Stomach smooth muscle (tissue), 2 donors: ENCODE data around the gene SCN11A.
A peak's percentile ranks its signal among the peaks of the same experiment; 100 is the strongest.

Source experiments
- H3K27ac ChIP-seq: one replicate; pipeline ENCODE4 v1.7.0; 2013; ENCODE audit warnings: mild to moderate bottlenecking, low read length, inconsistent platforms
- H3K27me3 ChIP-seq, 2 donors: one replicate each; pipeline ENCODE4 v1.7.0; 2013; ENCODE audit warnings: low read length in 2 of 2; ENCODE audit not compliant: insufficient read depth in 2 of 2, control insufficient read depth in 1 of 2
- H3K36me3 ChIP-seq, 2 donors: one replicate each; pipeline ENCODE4 v1.7.0; 2013; ENCODE audit warnings: low read length in 2 of 2; ENCODE audit not compliant: control insufficient read depth in 2 of 2, insufficient read depth in 2 of 2
- H3K4me1 ChIP-seq: one replicate; pipeline ENCODE4 v1.7.0; 2013; ENCODE audit warnings: low read length; ENCODE audit not compliant: control insufficient read depth, insufficient read depth
- H3K4me3 ChIP-seq, 2 donors: one replicate each; pipeline ENCODE4 v1.7.0; 2013; ENCODE audit warnings: low read length in 2 of 2
- H3K9ac ChIP-seq, 2 donors: one replicate each; pipeline ENCODE4 v1.7.0; 2013; ENCODE audit warnings: low read length in 2 of 2, mild to moderate bottlenecking in 1 of 2
- H3K9me3 ChIP-seq, 2 donors: one replicate each; pipeline ENCODE4 v1.7.0; 2013; ENCODE audit warnings: low read length in 2 of 2; ENCODE audit not compliant: control insufficient read depth in 2 of 2
- donor health status: healthy.
- donor health status: Pancreatic carcinoma.

The SCN11A gene

DNA sequence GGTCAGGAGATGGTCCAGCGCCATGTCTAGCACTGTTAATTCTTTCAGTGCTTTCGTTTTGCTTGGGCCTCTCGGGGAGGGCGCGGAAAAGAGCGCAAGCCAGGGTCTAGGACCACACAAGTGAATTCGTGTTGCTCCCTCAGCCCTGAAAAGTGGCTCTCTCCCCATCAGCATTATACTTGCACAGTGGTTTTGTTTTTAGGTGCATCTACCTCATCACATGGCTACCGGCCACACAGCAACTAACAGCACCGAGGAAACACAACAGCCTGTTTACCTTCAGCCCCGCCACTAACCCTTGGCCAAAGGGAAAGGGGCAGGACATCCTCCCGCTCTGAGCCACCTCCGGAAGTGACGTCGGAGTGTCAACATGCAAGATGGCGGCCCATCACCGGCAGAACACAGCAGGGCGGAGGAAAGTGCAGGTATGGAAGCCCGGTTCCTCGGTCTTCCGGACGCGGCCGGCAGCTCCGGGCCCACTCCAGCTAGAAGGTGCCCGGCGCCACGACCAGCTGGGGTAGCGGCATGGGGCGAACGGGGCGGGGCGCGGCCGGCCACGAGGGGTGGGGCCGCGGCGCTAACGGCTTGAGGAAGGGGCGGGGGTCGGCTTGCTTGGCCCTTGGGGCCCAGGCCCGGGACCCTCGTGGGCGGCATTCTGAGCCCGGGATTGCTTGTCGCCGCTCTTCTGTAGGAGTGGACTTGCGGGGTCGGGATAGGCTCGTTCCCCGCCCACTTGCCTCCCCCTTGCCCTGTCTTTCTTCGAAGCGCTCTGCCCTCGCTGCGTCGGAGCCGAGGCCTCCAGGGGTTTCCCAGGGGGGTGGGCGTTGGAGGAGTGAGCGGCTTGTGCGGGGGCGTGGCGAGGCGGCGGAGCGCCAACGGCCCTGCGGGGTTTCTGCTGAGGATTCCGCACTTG, at the start of gene SCN11A, which contains the start of gene WDR48:
Gene SCN11A, minus strand, starts transcription at position 296 of the 913 bp plus-strand sequence. CDS start 101,582 bp downstream, outside the sequence.
Gene WDR48, plus strand, starts transcription at position 368 of the 913 bp plus-strand sequence. Its CDS starts 10 bp downstream, at position 378.
- H3K4me3 ChIP-seq = peak within 1 kb of the TSS; percentile 94 to 99
- H3K27me3 ChIP-seq = no peaks in the 10 kb centered on the region
- no peaks in the 10 kb centered on the region for H3K36me3 ChIP-seq
- peaks cover 11% of the 10 kb centered on the region for H3K4me1 ChIP-seq
- peak within 1 kb of the TSS; percentile 85 to 94 for H3K9ac ChIP-seq
- no peaks in the 10 kb centered on the region for H3K9me3 ChIP-seq
- peak within 1 kb of the TSS; percentile 93 for H3K27ac ChIP-seq

DNA sequence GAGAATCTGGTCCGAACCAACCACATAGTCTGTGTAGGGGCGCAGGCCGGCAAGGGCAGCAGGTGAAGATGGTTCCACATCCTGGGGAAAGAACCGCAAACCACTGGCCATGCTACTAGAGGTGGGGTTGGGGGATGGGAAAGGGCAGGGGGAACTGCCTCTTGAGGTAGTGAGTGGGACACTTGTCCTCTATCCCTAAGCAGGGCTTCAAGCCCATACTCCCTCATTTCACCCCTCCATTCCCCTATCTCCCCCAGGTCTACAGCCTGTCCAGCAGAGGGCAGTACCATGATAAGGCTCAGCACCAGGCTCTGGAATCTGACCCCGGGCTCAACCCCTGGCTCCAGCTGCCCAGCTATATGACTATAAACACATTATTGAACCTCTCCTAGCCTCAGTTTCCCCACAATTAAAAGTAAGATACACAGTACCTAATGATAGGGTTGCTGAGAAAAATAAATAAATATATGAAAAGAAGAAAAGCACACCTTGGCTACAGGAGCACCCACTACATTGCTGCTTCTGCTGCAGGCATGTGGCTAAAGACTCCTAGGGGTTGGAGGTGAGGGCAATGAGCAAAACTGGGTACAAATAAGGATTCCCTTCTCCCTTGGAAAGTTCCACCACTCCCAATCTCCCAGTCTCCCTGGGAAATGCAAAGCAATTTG, 49.4 kb upstream of the SCN11A start:
- H3K4me3 ChIP-seq = no peak overlapping the region
- H3K4me1 ChIP-seq = peaks cover 33% of the 10 kb centered on the region
- H3K27me3 ChIP-seq = no peaks in the 10 kb centered on the region
- H3K9me3 ChIP-seq = no peaks in the 10 kb centered on the region
- no peak overlapping the region for H3K27ac ChIP-seq
- H3K36me3 ChIP-seq = peaks cover 32 to 42% of the 10 kb centered on the region in 2 donors
- H3K9ac ChIP-seq = no peak overlapping the region

GRCh38 chr3:39100500-39100886, 48.7 kb upstream of the SCN11A start:
- no peak overlapping the region for H3K27ac ChIP-seq
- peaks cover 36 to 42% of the 10 kb centered on the region in 2 donors for H3K36me3 ChIP-seq
- H3K27me3 ChIP-seq = no peaks in the 10 kb centered on the region
- H3K4me1 ChIP-seq = peaks cover 26% of the 10 kb centered on the region
- H3K9me3 ChIP-seq = no peaks in the 10 kb centered on the region
- no peak overlapping the region for H3K4me3 ChIP-seq
- H3K9ac ChIP-seq = no peak overlapping the region

DNA sequence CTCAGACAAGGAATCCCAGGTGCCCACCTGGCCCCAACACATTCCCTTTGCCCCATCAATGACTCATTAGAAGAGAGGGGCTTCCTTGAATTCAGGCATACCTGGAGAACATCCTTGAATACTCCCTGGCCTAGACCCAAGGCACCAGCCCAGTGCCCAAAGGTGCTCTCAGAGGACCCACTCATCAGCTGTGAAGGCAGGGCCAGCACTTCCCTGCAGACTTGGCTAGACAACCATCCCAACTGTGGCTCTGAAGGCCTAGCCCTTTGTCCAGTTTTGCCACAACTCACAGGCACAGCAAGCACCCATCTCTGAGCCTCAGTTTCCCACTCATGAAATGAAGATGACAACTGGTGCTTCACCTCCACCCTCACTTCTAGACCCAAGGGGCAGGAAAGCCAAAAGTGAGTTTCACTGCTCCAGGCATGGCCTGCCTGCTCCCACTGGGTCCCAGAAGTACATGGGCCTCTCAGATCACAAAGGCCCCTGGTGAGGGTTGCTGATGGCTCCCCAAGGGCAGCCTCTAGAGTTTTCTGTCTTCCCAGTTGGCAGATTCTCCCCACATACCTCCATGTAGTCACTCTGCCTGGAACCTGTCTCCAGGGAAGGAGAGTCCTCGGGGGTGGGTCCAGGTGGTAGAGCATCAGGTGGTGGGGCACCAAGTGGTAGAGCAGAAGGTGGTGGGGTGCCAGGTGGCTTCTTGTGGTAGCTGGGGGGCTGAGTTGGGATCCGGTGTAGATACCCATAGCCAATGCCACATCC, 48.2 kb upstream of the SCN11A start:
- Histone ChIP-seq H3K4me3 (no peak overlapping the region), H3K27ac (no peak overlapping the region), H3K27me3 (no peaks in the 10 kb centered on the region), H3K36me3 (peaks cover 41 to 42% of the 10 kb centered on the region in 2 donors), H3K9me3 (no peaks in the 10 kb centered on the region), H3K9ac (no peak overlapping the region), H3K4me1 (peaks cover 21% of the 10 kb centered on the region)

GRCh38 chr3:39099242-39099641, 47.5 kb upstream of the SCN11A start:
- no peak overlapping the region for H3K9ac ChIP-seq
- no peak overlapping the region for H3K4me3 ChIP-seq
- H3K27me3 ChIP-seq = no peaks in the 10 kb centered on the region
- peaks cover 16% of the 10 kb centered on the region for H3K4me1 ChIP-seq
- H3K27ac ChIP-seq = no peak overlapping the region
- no peaks in the 10 kb centered on the region for H3K9me3 ChIP-seq
- H3K36me3 ChIP-seq = peaks cover 47 to 49% of the 10 kb centered on the region in 2 donors

DNA sequence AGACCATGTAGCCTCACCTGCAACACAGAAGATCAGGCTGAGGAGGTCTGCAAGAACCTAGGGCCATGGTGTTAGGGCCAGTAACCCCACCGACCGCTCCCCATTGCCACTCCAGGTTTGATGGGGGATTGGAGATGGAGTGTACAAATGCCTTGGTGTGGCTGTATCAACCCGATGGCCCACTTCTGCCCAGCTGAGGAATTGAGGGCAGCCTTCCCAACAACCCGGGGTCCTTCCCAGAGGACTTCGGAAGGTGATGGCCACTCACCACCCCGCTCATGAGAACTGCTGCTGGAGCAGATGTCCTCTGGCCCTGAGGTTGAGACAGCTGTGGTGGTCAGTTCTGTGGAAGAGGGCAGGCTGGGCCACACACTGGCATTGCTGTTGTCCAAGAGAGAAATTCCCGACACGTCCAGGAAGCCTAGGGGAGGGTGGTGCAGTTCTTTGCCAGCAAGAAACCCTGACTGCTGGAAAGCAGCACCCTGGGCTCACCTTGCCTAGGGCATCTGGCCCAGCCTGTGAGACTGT, 46.8 kb upstream of the SCN11A start:
- peaks cover 50 to 53% of the 10 kb centered on the region in 2 donors for H3K36me3 ChIP-seq
- no peak overlapping the region for H3K4me3 ChIP-seq
- H3K9me3 ChIP-seq = no peaks in the 10 kb centered on the region
- H3K9ac ChIP-seq = no peak overlapping the region
- H3K27me3 ChIP-seq = no peaks in the 10 kb centered on the region
- peaks cover 9% of the 10 kb centered on the region for H3K4me1 ChIP-seq
- no peak overlapping the region for H3K27ac ChIP-seq

DNA sequence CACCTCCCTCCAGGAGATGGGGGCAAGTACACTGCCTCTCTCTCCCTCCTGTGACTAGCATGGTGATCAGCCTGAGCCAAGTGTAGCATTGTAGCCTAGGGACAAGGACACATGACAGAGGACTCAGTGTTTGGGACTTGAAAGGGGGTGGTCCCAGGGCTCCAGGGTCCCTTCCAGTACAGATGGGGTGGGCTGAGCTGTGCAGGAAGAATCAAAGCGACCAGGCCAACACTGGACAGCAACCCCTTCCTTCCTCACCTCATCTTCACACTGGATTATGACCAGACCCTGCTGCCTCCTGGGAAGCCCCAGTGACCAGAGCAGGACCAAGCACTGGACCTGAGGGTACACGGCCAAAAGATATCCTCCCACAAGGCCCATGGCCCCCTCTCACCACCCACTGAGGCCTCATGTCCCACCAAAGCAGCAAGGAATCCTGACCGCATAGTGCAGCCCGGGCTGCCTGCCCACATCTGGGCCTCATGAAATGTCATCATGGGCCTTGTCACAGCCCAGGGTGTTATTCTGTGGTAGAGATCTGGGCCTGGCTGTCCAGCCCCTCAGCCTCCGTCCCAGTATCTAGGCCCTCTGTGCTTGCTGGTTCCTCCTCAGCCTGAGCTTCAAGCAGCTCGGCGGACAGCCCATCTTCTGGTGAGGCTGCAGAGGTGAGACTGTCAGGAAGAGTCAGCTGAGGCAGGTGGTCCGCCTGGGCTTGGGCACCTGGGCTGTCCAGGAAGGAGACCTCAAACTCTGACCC, 46.1 kb upstream of the SCN11A start:
- Histone ChIP-seq H3K4me1 (peaks cover 6% of the 10 kb centered on the region), H3K4me3 (no peak overlapping the region), H3K27me3 (no peaks in the 10 kb centered on the region), H3K9me3 (no peaks in the 10 kb centered on the region), H3K36me3 (peaks cover 54 to 58% of the 10 kb centered on the region in 2 donors), H3K9ac (no peak overlapping the region), H3K27ac (no peak overlapping the region)

DNA sequence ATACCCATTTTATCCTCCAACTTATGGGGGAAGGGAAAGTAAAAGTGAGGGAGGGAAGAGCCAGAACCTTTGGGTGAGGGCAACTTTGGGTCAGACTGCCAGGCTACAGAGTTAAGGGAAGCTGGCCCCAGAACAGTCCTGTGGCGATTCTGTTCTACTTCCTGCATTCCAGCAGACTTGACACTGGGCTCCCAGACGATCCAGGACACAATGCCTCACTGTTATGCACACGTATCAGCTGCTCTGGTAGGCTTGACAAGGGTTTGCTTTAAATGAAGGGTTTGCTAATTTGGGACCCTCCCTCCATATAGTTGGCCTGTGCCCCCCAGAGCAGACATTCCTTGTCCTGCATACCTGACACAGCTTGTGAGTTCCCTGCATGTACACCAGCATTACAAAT, 45.0 kb upstream of the SCN11A start:
- H3K27ac ChIP-seq = no peak overlapping the region

DNA sequence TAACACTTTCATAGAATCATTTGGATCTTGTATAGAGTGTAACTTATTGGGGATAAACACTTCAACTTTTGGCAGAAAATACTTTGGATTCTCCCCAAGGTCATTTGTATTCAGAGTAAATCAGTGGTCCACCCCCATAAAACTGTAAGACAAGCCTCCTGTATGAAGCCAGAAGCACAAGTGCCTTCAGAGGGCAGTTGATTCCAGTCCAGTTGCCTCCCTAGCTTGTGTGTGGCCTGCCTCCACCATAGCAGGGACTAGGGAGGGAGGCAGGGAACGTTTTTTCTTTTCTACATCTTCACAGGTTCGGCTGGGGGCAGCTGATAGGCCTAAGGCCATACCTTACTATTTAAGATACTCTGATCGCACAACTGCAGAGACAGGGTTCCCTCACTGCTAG, 44.0 kb upstream of the SCN11A start:
- Histone ChIP-seq H3K27me3 (no peaks in the 10 kb centered on the region), H3K4me1 (no peaks in the 10 kb centered on the region), H3K27ac (no peak overlapping the region), H3K9ac (no peak overlapping the region), H3K36me3 (peaks cover 64 to 73% of the 10 kb centered on the region in 2 donors), H3K9me3 (no peaks in the 10 kb centered on the region), H3K4me3 (no peak overlapping the region)

More for the DNA sequence above, 45.0 kb upstream of the SCN11A start:
- Histone ChIP-seq H3K4me3 (no peak overlapping the region), H3K9me3 (no peaks in the 10 kb centered on the region), H3K9ac (no peak overlapping the region), H3K27me3 (no peaks in the 10 kb centered on the region), H3K36me3 (peaks cover 62 to 66% of the 10 kb centered on the region in 2 donors), H3K4me1 (peaks cover 3% of the 10 kb centered on the region)
